NCI-H2107 (cell line): ENCODE measurements around the gene GSTT2.

ENCODE experiments used
- DNase-seq: peaks from one replicate; lab custom pipeline; 2025; lab: John Stamatoyannopoulos, UW

The GSTT2 gene

GRCh38 chr22:24009227-24010017 is 29.5 kb downstream of the GSTT2 start:
- DNase-seq, result no peak

- no peak for DNase-seq
These were observed 30.1 kb downstream of the GSTT2 start for GRCh38 chr22:24010018-24010391.

- no peak for DNase-seq
These were observed 31.8 kb downstream of the GSTT2 start for GRCh38 chr22:24011735-24012068.

- no peak for DNase-seq
These were observed 36.2 kb downstream of the GSTT2 start for GRCh38 chr22:24016156-24016555.

GRCh38 chr22:24021304-24021703 is 41.4 kb downstream of the GSTT2 start:
- no peak for DNase-seq

GRCh38 chr22:24023204-24023789 is 43.4 kb downstream of the GSTT2 start:
- no peak for DNase-seq

GRCh38 chr22:24024354-24024753 is 44.4 kb downstream of the GSTT2 start:
- DNase-seq, result no peak

GRCh38 chr22:24025475-24025874 is 45.5 kb downstream of the GSTT2 start:
- DNase-seq, result no peak

- DNase-seq, result no peak
These were observed 46.1 kb downstream of the GSTT2 start for GRCh38 chr22:24026056-24026455.

GRCh38 chr22:24026733-24027132 is 46.8 kb downstream of the GSTT2 start:
- no peak for DNase-seq

- no peak for DNase-seq
These were observed 47.5 kb downstream of the GSTT2 start for GRCh38 chr22:24027389-24027975.

- no peak for DNase-seq
These were observed 48.1 kb downstream of the GSTT2 start for GRCh38 chr22:24027991-24028390.

GRCh38 chr22:24028533-24028932 is 48.6 kb downstream of the GSTT2 start:
- DNase-seq, result no peak

- no peak for DNase-seq
These were observed 49.4 kb downstream of the GSTT2 start for GRCh38 chr22:24029304-24029703.

GRCh38 chr22:24030186-24030702 is 50.3 kb downstream of the GSTT2 start:
- DNase-seq, result no peak
